RKO (cell line): ENCODE data around the gene GLRX.
"Not testable (repeated sequence)": the region's sequence is repeated elsewhere in the genome, so short reads cannot be mapped to it uniquely, and the experiment has no call there.

ENCODE experiments used
- DNase-seq: peaks from one replicate; pipeline ENCODE4 v3.0.0-alpha.2; 2016; ENCODE audit warnings: low spot score

Gene GLRX, protein sequence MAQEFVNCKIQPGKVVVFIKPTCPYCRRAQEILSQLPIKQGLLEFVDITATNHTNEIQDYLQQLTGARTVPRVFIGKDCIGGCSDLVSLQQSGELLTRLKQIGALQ

GRCh38 chr5:95822542-95823181, at the start of gene GLRX:
Gene GLRX, minus strand, starts transcription at chr5:95822726. Its CDS starts 64 bp downstream, at chr5:95822662.
- DNase-seq, result peak; percentile 100

DNA sequence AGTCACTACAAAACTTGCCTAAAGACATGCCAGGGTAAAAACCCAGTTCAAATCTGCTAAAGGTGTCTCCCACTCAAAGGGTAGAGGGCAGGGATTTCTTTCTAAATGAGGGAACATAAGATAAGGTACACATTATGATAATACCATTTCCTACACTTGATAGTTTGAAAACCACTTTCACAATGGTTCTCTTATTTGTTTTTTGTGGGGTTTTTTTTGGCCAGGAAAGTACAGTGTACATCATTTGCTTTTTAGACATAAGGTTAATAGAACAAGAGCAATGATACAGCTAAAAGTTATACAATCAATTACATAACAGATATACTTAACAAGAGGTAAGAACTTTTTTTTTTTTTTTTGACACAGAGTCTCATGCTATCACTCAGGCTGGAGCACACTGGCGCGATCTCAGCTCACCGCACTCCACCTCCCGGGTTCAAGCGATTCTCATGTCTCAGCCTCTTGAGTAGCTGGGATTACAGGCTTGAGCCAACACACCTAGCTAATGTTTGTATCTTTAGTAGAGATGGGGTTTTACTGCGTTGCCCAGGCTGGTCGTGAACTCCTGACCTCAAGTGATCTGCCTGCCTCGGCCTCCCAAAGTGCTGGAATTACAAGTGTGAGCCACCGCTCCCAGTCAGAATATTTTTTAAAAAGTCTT, 48.8 kb upstream of the GLRX start:
- DNase-seq, result no peak

DNA sequence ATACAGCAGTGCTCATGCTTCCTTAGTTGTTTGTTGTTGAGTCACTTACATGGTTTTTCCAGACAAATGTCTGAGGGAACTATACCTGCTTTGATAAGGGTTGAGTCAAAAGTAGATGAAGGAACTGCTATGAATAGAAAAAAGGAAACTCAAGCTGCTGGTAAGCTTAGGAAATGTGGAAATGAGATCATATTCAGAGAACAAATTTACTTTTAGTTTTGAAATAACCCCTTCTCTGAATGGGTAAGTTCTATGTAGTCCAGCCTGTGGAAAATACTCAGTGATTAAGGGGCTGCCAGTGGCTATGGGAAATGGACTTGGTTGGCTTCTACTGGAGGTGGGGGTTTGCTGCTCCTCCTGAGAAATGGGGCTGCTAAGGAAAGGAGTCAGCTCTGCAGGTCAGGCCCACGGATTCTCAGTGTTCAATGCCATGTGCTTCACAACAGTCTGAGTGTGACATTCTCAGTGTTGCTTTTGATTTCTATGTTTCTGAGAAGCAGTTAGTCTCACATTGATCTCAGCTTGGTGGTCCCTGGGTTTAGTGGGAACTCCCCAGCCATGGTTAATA, 47.7 kb upstream of the GLRX start:
- no peak for DNase-seq

DNA sequence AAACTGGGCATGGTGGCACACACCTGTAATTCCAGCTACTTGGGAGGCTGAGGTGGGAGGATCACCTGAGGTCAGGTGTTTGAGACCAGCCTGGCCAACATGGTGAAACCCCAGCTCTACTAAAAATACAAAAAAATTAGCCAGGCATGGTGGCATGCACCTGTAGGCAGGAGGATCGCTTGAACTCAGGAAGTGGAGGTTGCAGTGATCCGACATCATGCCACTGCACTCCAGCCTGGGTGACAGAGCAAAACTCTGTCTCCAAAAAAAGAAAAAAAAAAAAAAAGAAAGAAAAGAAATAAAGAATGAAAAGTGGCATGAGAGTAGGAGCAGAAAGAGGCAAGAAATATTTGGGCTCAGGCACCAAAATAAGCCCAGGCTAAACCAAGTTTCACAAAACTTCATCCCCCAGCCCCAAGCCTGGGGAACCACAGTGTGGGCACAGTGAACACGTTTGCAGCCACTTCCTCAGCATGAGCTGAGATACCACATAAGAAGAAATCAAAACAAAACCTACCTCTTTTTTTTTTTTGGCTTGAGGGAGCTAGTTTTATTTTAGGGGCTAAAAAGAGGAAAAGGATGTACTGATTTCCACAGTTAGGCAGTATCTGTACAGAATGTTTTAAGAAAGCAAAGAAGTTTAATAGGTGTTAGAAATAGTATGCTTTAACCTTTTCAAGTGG, 46.8 kb upstream of the GLRX start:
- DNase-seq, result not testable (repeated sequence)

DNA sequence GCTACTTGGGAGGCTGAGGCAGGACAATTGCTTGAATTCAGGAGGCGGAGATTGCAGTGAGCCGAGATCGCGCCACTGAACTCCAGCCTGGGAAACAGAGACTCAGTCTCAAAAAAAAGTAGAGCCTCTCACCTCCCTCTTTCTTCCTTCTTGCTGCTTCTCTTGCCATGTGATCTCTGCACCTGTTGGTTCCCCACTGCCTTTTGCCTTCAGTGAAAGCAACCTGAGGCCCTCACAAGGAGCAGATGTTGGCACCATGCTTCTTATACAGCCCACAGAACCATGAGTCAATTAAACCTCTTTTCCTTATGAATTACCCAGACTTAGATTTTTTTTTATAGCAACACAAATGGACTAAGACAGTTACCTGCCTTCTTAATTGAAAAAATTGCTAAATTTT, 45.6 kb upstream of the GLRX start:
- no peak for DNase-seq

DNA sequence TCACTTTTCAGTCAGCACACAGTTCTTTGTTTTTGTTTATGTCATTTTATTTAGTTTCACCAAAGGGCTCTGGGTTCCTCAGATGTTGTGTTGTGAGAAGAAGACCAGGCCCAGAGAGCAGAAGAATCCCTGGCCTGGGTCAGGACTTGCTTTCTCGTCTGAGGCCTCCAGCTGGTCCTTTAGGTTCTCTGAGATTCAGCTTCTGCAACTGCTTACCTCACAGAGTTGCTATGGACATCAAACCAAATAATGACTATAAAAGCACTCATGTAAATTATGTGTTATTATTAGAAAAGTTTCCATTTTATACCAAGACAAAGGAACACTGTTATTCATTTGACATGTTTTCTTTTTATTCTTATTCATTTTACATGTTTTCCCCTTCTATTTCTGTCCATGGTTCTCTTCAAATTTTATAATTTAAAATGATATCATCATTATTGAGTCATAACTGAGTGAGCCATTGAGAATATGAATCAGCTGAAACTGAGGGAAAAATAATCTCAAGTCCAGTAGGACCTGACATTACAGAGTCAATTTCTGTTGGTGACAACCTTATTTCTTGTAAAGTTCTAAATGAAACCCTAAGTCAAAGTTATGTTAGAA, 44.0 kb upstream of the GLRX start:
- peak; percentile 59 for DNase-seq

DNA sequence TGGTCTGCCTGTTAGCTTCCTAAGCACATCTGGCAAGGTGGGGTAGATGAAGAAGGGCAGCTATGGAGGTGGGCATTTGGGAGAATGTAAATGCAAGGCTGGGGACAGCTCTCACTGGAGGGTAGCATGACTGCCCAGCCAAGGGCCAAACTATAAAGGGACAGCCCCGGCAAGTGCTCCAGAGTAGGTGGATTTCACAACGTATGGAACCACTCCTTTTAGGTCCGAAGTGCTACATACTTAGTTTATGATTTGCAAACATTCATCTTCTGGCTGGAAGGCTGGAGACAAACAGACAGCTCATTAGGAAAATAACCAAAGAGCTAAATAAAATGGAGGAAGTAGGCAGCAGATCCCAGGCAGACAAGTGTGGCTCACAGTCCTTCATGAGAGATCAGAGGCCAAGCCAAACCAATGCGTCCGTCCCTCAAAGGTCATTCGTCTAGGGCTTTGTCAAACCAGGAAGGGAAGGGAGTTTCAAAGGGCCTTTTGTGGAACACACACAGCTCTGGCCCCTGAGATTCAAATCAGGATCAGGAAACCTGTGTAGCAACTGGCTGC, 42.5 kb upstream of the GLRX start:
- no peak for DNase-seq

DNA sequence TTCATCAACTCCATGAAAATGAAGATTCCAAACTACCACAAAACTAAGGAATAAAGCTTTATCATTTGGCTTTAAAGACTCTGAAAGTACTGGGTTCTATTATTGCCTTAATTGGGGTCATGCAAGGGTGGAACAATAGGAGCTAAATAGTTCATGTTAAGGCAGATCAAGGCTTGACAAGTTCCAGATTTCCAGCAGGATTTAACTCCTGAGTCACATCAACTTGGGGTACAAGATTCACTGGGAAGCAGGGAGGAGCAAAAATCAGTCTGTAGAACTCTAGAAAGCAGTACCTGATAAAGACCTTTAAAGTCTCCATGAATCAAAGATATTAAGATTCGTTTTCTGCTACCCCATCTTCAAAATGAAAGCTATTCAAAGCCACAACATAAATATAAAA, 41.9 kb upstream of the GLRX start:
- DNase-seq, result no peak

- DNase-seq, result no peak
Measured at GRCh38 chr5:95863383-95863757, 40.8 kb upstream of the GLRX start.

DNA sequence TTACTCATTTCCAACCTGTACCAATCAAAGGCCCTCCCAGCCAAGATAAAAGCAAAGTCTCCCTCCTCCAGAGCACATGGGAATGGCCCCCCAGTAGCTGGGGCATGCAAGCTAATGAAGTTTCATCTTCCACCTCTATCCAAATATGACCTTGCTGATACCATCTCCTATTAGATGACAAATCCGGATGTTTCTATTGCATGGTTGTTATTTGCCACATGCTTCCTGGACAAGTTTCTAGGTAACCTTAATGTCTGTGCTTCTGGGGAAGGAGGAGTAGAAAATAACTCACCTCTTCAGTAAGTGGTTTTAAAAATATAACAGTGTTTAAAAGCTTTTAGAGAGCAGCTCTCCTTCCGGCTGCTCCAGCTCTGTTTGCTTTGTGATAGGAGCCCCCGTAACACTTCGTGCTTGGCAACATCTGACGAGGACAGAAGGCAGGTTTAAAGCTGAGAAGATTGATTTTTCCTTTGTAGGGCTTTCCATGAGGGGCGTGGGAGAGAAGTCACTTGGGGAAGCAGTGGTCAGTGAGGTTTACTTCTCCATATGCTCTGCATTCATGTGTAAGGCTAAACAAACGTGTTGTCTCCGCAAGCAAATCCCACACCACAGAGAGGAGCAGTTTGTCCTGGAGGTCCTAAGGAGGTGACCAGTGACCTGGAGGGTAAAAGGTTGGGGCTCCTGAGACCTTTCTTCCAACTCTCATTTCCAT, 40.3 kb upstream of the GLRX start:
- no peak for DNase-seq

DNA sequence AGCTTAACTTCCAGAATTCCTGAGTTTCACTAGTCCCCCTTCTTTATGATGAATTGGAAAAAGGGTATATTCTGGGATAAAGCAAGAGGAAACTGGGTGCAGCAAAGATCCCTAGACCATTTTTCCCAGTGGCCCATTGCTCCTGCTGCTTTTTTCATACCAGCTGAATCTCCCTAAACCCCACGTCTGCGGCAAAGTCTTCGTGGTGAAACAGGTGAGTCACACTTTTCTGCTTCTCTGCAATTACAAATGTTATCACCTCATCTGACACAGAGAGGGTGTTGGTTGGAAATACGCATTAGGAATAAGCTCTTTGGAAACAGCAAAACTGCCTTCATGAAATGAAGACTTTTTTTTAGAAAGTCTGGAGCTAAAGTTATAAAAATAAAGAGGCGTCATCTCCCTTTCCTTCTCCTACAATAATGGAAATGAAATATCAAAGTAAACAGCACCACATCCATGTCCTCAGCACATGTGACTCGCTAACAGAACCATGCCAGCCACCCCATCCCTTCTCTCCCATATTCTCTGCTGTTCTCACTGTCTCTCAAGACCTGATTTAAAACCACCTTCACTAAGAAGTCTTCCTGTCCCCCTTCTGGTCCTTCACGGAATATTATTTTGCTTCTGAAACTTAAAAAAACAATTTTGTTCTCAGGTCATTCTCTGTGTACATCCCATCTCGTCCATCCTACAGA, 39.5 kb upstream of the GLRX start:
- DNase-seq, result no peak

- DNase-seq, result no peak
Measured at GRCh38 chr5:95861221-95861863, 38.8 kb upstream of the GLRX start.

GRCh38 chr5:95859661-95860060, 37.1 kb upstream of the GLRX start:
- DNase-seq, result no peak

- peak; percentile 99 for DNase-seq
Measured at GRCh38 chr5:95858661-95859595, 36.4 kb upstream of the GLRX start.

DNA sequence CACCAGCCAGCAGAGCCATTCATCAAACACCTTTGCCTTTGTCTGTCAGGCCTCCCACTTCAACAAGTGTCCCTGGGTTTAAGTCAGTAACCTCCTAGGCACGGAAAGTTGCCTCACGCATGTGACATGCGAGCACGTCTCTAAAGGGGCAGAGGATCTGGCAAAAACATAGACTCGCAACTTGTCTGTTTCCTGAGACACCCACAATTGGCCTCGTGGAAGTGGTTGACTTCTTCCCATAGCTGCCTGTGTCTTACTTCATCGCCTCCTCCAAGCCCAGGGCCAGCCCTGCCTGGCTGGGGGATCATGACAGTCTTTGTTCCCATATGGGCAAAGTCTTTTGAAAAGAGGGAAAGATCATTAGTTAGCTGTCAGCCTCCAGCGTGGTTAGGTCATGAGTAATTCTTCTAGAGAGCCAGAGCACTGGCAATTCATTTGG, 35.5 kb upstream of the GLRX start:
- DNase-seq, result peak; percentile 18

DNA sequence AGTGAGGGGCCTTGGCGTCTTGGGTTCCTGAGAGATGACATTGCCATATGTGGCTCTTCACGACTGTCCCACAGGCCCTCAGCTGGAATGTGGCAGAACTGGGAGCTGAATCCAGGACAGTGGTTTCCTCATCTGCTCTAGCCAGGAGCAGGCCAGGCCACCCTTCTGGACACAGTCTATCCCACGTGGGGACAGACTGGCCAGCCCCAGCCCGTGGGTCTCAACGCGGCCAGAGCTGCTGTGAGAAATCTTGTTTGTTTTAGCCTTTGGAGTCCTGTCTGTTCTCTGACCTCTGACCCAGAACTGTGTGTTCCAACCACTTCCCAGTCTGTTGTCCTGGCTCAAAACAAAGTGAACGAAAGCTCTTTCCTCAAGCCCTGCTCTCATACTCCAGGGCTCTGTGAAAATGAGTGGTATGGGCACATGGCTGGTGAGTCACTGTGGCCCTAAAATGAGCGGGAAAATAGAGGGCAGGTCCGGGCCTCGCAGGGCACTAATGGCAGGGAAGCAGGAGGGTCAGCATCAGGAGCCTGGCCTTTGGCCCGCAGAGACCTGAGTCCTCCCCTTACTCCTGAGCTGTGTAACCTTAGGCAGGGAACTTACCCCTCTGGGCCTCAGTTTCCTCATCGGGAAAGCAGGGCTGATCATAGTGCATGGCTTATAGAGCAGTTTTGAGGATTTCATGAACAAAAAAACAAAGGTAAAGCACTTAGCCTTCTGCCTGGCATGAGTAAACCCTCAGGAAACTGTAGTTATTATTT, 34.8 kb upstream of the GLRX start:
- DNase-seq, result no peak

GRCh38 chr5:95856501-95856981, 34.0 kb upstream of the GLRX start:
- DNase-seq, result no peak

- no peak for DNase-seq
Measured at GRCh38 chr5:95853490-95853889, 31.0 kb upstream of the GLRX start.
